Activated B cell treated with CpG ODN at 0.5 μM for 24 hours (primary cell): ENCODE measurements around the gene CPTP. TPM values are rescaled to one million over a fixed set of nuclear protein-coding genes. Genes with fewer than 3 reads are reported as not detected.
A peak's percentile ranks its signal among the peaks of the same experiment; 100 is the strongest.

Experiments
- ATAC-seq: fragments of 200-7000 bp; cut with Tn5 transposase; one replicate; pipeline ENCODE4 v1.10.0; 2021; ENCODE audit warnings: low read depth, mild to moderate bottlenecking, moderate library complexity
- CTCF ChIA-PET: fragments of 350-600 bp; sonication (Branson Sonifier 250); formaldehyde crosslinking; loops from one replicate; lab custom pipeline; 2021; ENCODE audit warnings: antibody characterized with exemption; lab: Charles Lee
- POLR2A ChIA-PET: fragments of 350-600 bp; sonication (Branson Sonifier 250); formaldehyde crosslinking; loops from one replicate; lab custom pipeline; 2021; ENCODE audit warnings: antibody characterized with exemption; lab: Charles Lee
- DNase-seq: peaks from one replicate; pipeline ENCODE4 v3.0.0; 2022
- H3K27ac Mint-ChIP-seq: one replicate; pipeline ENCODE4 v1.8.0; 2020; ENCODE audit warnings: mixed read lengths
- H3K27me3 Mint-ChIP-seq: one replicate; pipeline ENCODE4 v1.8.0; 2021; ENCODE audit warnings: mixed read lengths
- H3K36me3 Mint-ChIP-seq: one replicate; pipeline ENCODE4 v1.8.0; 2021; ENCODE audit warnings: low read depth, mixed read lengths
- H3K4me1 Mint-ChIP-seq: one replicate; pipeline ENCODE4 v1.8.0; 2021; ENCODE audit warnings: mixed read lengths
- H3K4me3 Mint-ChIP-seq: one replicate; pipeline ENCODE4 v1.8.0; 2020; ENCODE audit warnings: mild to moderate bottlenecking, mixed read lengths
- H3K9me3 Mint-ChIP-seq: one replicate; pipeline ENCODE4 v1.8.0; 2020; ENCODE audit warnings: mixed read lengths
- CTCF ChIP-seq: fragments of 200-600 bp; IDR thresholded peaks from one replicate; pipeline ENCODE4 v1.8.0; 2022; ENCODE audit warnings: antibody characterized with exemption, mild to moderate bottlenecking
- intact Hi-C: fragments of 100-400 bp; cut with micrococcal nuclease; formaldehyde crosslinking; loops from one replicate; pipeline ENCODE4 v1.15.1; 2024
- total RNA-seq: library from RNA; stranded (reverse); gene quantifications from 2 replicates; pipeline ENCODE4 v1.2.3, GENCODE V29; 2022

The CPTP gene
- total RNA-seq, 1 donor from 2014 or later = 15.3 TPM

DNA sequence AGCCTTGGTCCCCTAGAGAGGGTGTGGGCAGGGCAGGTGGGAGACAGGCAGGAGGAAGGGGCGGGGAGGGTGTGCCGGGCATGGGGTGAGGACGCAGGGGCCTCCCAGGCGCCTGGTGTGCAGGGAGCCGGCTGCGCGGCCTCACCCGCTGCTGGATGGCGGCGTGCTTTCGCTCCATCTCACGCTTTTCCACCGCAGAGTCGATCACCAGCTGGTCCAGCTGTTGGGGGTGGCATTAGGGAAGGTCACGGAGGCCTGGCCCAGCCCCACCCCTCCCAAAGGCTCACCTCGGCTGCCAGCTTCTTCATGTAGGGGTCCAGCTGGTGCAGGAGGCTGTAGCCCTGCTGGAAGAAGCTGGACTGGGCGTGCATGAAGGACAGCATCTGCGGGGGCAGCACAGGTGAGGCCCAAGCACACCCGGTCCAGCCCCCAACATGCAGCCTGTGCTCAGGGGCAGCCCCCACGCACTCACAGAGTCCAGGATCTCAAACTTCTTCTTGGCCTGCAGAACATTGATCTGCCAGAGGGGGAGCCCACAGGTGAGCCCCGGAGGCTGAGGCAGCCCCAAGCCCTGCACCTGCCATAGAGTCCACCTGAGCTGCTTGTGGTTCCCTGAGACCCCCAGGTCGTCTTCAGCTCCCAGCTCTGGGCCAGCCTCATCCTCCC lies 24.8 kb upstream of the CPTP start:
- ChIA-PET POLR2A (no interaction called here), CTCF (interaction anchor here (1.0 kb wide), 1 partner anchor 266 kb away, joined by 3 read pairs; no protein-coding TSS in a partner anchor)
- no peaks in the 10 kb centered on the region for H3K27me3 Mint-ChIP-seq
- H3K4me1 Mint-ChIP-seq = peaks cover 7% of the 10 kb centered on the region
- ATAC-seq (peak; percentile 54), DNase-seq (no peak)
- TF ChIP-seq CTCF = no peak
- H3K9me3 Mint-ChIP-seq = no peaks in the 10 kb centered on the region
- H3K4me3 Mint-ChIP-seq = no peak overlapping the region
- no peak overlapping the region for H3K27ac Mint-ChIP-seq
- H3K36me3 Mint-ChIP-seq = no peaks in the 10 kb centered on the region
- intact Hi-C loops = loop anchor here (10.0 kb wide), 1 partner anchor 595 kb away; the partner anchor contains the start of gene GNB1

DNA sequence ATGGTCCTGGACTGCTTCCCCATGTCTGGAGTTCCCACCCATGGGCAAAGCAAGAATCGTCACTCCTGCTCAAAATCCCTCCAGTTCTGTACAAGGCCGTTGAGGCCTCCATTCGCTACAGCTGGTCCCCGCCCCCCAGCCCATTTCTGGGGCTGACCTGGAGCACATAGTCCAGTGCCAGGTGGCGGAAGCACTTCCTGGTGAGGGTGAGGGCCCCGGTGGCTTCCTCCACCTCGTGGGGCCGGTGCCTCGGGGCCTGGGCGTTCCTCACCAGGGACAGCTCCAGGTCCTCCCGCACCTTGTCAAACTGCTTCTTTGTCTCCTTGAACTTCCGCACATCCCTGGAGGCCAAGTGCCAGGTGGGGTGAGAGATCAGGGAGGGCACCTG lies 24.3 kb upstream of the CPTP start:
- DNase-seq (no peak), ATAC-seq (no peak)
- ChIA-PET POLR2A (no interaction called here), CTCF (interaction anchor here (1.0 kb wide), 1 partner anchor 267 kb away, joined by 3 read pairs; no protein-coding TSS in a partner anchor)
- Mint-ChIP-seq H3K27me3 (no peaks in the 10 kb centered on the region), H3K4me3 (no peak overlapping the region), H3K36me3 (no peaks in the 10 kb centered on the region), H3K9me3 (no peaks in the 10 kb centered on the region), H3K27ac (no peak overlapping the region), H3K4me1 (peaks cover 11% of the 10 kb centered on the region)
- TF ChIP-seq CTCF = no peak
- intact Hi-C loops = loop anchor here (10.0 kb wide), 1 partner anchor 594 kb away; the partner anchor contains the start of gene GNB1

DNA sequence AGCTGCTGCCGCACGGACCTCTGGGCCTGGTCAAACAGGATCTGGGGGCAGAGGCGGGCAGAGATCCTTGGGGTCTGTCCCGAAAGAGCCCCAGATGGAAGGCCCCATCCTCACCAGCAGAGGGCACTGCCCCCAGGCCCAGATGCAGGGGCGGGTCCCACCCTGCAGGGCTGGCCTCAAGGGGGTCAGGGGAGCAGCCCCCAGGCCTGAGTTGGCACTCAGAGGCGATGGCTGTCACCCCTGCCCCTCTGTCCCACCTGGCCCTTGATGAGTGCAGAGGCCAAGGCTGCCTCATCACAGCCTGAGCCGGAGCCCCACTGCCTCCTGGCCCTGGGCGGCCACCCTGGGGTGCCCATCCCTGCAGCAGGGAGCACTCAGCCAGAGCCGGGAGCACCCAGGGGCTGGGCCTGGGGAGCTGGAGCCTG lies 22.6 kb upstream of the CPTP start:
- no peak for TF ChIP-seq CTCF
- intact Hi-C loops = loop anchor here (10.0 kb wide), 1 partner anchor 593 kb away; the partner anchor contains the start of gene GNB1
- H3K36me3 Mint-ChIP-seq = no peaks in the 10 kb centered on the region
- peaks cover 28% of the 10 kb centered on the region for H3K4me1 Mint-ChIP-seq
- no peaks in the 10 kb centered on the region for H3K27me3 Mint-ChIP-seq
- POLR2A ChIA-PET = no interaction called here
- DNase-seq (no peak), ATAC-seq (no peak)
- no peaks in the 10 kb centered on the region for H3K9me3 Mint-ChIP-seq
- no peak overlapping the region for H3K4me3 Mint-ChIP-seq
- CTCF ChIA-PET = no interaction called here
- no peak overlapping the region for H3K27ac Mint-ChIP-seq

DNA sequence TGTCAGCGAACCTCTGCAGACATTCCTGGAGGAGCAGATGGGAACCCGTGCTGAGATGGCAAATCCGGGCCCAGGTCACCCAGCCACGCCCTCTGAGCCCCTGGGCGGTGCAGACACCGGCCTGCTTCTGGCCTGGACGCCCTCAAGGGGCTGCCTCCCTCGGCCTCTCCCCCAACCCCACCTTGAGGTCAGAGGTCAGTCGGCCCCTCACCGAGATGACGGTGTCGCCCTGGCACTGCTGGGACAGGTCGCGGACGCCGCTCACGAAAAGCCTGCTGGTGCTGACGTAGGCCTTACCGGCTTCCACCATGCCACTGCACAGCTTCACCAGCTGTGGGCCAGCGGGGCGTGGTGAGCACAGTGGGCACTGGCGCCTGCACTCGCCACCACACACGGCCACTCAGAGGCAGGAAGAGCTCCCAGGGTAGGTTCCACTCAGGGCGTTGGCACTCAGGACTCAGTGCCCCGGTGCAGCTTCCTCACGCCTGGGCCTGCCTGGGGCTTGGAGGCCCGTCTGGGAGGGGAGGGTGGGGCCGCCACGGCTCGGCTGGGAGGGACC lies 21.6 kb upstream of the CPTP start:
- Mint-ChIP-seq H3K9me3 (no peaks in the 10 kb centered on the region), H3K27ac (no peak overlapping the region), H3K27me3 (no peaks in the 10 kb centered on the region), H3K36me3 (no peaks in the 10 kb centered on the region), H3K4me3 (no peak overlapping the region), H3K4me1 (peaks cover 31% of the 10 kb centered on the region)
- CTCF ChIA-PET = interaction anchor here (1.2 kb wide), 1 partner anchor 11 kb away, joined by 3 read pairs; no protein-coding TSS in a partner anchor
- TF ChIP-seq CTCF = no peak
- DNase-seq (no peak), ATAC-seq (no peak)
- POLR2A ChIA-PET = interaction anchor here (0.6 kb wide), 2 partner anchors 48 to 63 kb away, joined by 3 to 4 read pairs; no protein-coding TSS in a partner anchor
- intact Hi-C loops = loop anchor here (10.0 kb wide), 1 partner anchor 592 kb away; the partner anchor contains the start of gene GNB1

DNA sequence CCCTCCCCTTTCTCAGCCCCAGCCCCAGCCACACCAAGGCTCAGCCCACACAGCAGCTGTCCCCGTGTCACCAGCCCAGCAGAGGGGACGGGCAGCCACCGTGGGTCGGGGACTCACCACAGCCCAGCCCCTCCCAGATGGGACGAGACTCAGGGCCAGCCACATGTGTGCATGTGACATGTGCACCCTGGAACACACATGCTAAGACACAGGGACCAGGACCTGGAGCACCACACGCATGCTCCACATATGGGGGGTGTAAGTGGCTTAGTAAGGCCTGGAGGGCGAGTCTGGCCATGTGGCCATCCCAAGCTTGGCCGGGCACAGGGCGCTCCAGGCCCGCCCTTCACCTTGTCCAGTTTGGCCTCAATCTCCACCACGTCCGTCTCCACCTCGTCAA lies 20.9 kb upstream of the CPTP start:
- ChIA-PET CTCF (interaction anchor here (1.2 kb wide), 1 partner anchor 12 kb away, joined by 3 read pairs; no protein-coding TSS in a partner anchor), POLR2A (no interaction called here)
- no peaks in the 10 kb centered on the region for H3K9me3 Mint-ChIP-seq
- H3K36me3 Mint-ChIP-seq = no peaks in the 10 kb centered on the region
- TF ChIP-seq CTCF = no peak
- DNase-seq = no peak
- no peak for ATAC-seq
- no peak overlapping the region for H3K27ac Mint-ChIP-seq
- intact Hi-C loops = loop anchor here (10.0 kb wide), 1 partner anchor 591 kb away; the partner anchor contains the start of gene GNB1
- peaks cover 31% of the 10 kb centered on the region for H3K4me1 Mint-ChIP-seq
- no peak overlapping the region for H3K4me3 Mint-ChIP-seq
- H3K27me3 Mint-ChIP-seq = no peaks in the 10 kb centered on the region
